HCT116 (cell line): Measurements from ENCODE around the gene OBSCN. TPM values are rescaled to one million over a fixed set of nuclear protein-coding genes. Genes with fewer than 3 reads are reported as not detected.

Experiments used
- ATAC-seq: fragments of 200-7000 bp; cut with Tn5 transposase; 2 replicates; pipeline ENCODE4 v1.9.1; 2020; ENCODE audit warnings: mild to moderate bottlenecking, moderate library complexity
- BruUV-seq: library from RNA; stranded (reverse); fragments of 400-500 nt; replicated peaks from 2 replicates; lab custom pipeline; 2021; lab: Mats Ljungman, UMichigan
- CTCF ChIA-PET: fragments of 300-600 bp; sonication (Branson Sonifier 250); formaldehyde crosslinking; loops from one replicate; lab custom pipeline; 2021; ENCODE audit warnings: antibody characterized with exemption; lab: Charles Lee
- POLR2A ChIA-PET: fragments of 300-600, 350-600 bp; sonication (Branson Sonifier 250); formaldehyde crosslinking; loops from one replicate; lab custom pipeline; 2021; ENCODE audit warnings: antibody characterized with exemption; lab: Charles Lee
- RAD21 ChIA-PET, 2 experiments: fragments of 300-600 bp; sonication (Branson Sonifier 250); formaldehyde crosslinking; loops; one replicate each; lab custom pipeline; 2023; ENCODE audit warnings: low total read pairs in 2 of 2; ENCODE audit not compliant: uncharacterized antibody in 2 of 2, unreplicated experiment in 2 of 2, low non-redundant PET in 1 of 2; lab: Charles Lee
- DNase-seq: peaks from one replicate; pipeline ENCODE4 v3.0.0-alpha.2; 2010; ENCODE audit warnings: low read depth, low spot score
- H2AFZ ChIP-seq: fragments of 200-600 bp; shearing (Covaris generic), sonication (generic); 2 replicates; pipeline ENCODE4 v1.6.1; 2017; ENCODE audit warnings: low read depth, mixed run types, mixed read lengths, antibody characterized with exemption, low read length; ENCODE audit not compliant: poor library complexity, severe bottlenecking
- H3K27ac ChIP-seq: 2 replicates; pipeline ENCODE4 v1.5.1; 2012; ENCODE audit warnings: low read depth, low read length
- H3K27me3 ChIP-seq: fragments of 200-600 bp; sonication (generic); 2 replicates; pipeline ENCODE4 v1.6.1; 2016; ENCODE audit warnings: mixed run types, low read length, mixed read lengths; ENCODE audit not compliant: insufficient read depth
- H3K36me3 ChIP-seq, 2 experiments: fragments of 200-500 bp in 1 of 2; fragments of 200-600 bp in 1 of 2; sonication (Bioruptor generic) in 1 of 2; sonication (generic) in 1 of 2; 2 replicates each; pipeline versions ENCODE4 v1.5.1 to v1.6.1; 2014 to 2016; ENCODE audit warnings: low read length in 2 of 2, inconsistent platforms in 1 of 2, mixed read lengths in 1 of 2, mixed run types in 1 of 2; ENCODE audit not compliant: insufficient read depth in 2 of 2, control insufficient read depth in 1 of 2
- H3K4me1 ChIP-seq, 2 experiments: fragments of 200-600 bp in 1 of 2; sonication (generic) in 1 of 2; 2 replicates each; pipeline versions ENCODE4 v1.5.1 to v1.6.1; 2012 to 2017; ENCODE audit warnings: low read length in 2 of 2, inconsistent platforms in 1 of 2, mild to moderate bottlenecking in 1 of 2, mixed read lengths in 1 of 2, mixed run types in 1 of 2, moderate library complexity in 1 of 2; ENCODE audit not compliant: insufficient read depth in 2 of 2, control insufficient read depth in 1 of 2
- H3K4me2 ChIP-seq: fragments of 200-600 bp; sonication (generic); 2 replicates; pipeline ENCODE4 v1.6.1; 2017; ENCODE audit warnings: mixed run types, low read length, mixed read lengths
- H3K4me3 ChIP-seq, 2 experiments: fragments of 200-600 bp in 1 of 2; sonication (generic) in 1 of 2; replicated peaks in 1 of 2; 2 replicates each; pipeline ENCODE4 v1.5.1; 2011 to 2016; ENCODE audit warnings: low read length in 2 of 2, control low read depth in 1 of 2, low read depth in 1 of 2, mild to moderate bottlenecking in 1 of 2, mixed read lengths in 1 of 2, mixed run types in 1 of 2
- H3K79me2 ChIP-seq: fragments of 200-600 bp; sonication (generic); 2 replicates; pipeline ENCODE4 v1.6.1; 2017; ENCODE audit warnings: mild to moderate bottlenecking, mixed run types, low read length, moderate library complexity, mixed read lengths; ENCODE audit not compliant: insufficient read depth
- H3K9ac ChIP-seq: fragments of 200-600 bp; sonication (generic); 2 replicates; pipeline ENCODE4 v1.6.1; 2016; ENCODE audit warnings: low read length, mixed read lengths
- H3K9me2 ChIP-seq: fragments of 200-600 bp; sonication (generic), shearing (Covaris generic); 2 replicates; pipeline ENCODE4 v1.6.1; 2017; ENCODE audit warnings: mixed run types, mild to moderate bottlenecking, moderate library complexity; ENCODE audit not compliant: insufficient read depth
- H3K9me3 ChIP-seq, 2 experiments: fragments of 200-500 bp in 1 of 2; fragments of 200-600 bp in 1 of 2; sonication (Bioruptor generic) in 1 of 2; sonication (generic) in 1 of 2; 2 replicates each; pipeline ENCODE4 v1.6.1; 2014 to 2017; ENCODE audit warnings: low read length in 2 of 2, mixed read lengths in 2 of 2, inconsistent platforms in 1 of 2, low read depth in 1 of 2, mild to moderate bottlenecking in 1 of 2, mixed run types in 1 of 2, moderate library complexity in 1 of 2; ENCODE audit not compliant: control insufficient read depth in 1 of 2, insufficient read depth in 1 of 2
- H4K20me1 ChIP-seq: fragments of 200-600 bp; sonication (generic), shearing (Covaris generic); 2 replicates; pipeline ENCODE4 v1.6.1; 2017; ENCODE audit warnings: mixed run types, mild to moderate bottlenecking, moderate library complexity; ENCODE audit not compliant: insufficient read depth
- ELF1 ChIP-seq: IDR thresholded peaks from 2 replicates; pipeline ENCODE4 v1.6.1; 2012; ENCODE audit warnings: low read depth, borderline replicate concordance
- EZH2phosphoT487 ChIP-seq: fragments of 200-600 bp; IDR thresholded peaks from 2 replicates; pipeline ENCODE4 v1.6.1; 2018; ENCODE audit warnings: antibody characterized with exemption, borderline replicate concordance
- JUND ChIP-seq: IDR thresholded peaks from 2 replicates; pipeline ENCODE4 v1.6.1; 2012
- POLR2AphosphoS5 ChIP-seq: IDR thresholded peaks from 2 replicates; pipeline ENCODE4 v1.6.1; 2011; ENCODE audit warnings: mild to moderate bottlenecking, low read depth, low read length, moderate library complexity
- SIN3A ChIP-seq: IDR thresholded peaks from 2 replicates; pipeline ENCODE4 v1.6.1; 2012; ENCODE audit warnings: low read depth
- SRF ChIP-seq: IDR thresholded peaks from 2 replicates; pipeline ENCODE4 v1.6.1; 2012; ENCODE audit warnings: low read depth
- YY1 ChIP-seq: IDR thresholded peaks from 2 replicates; pipeline ENCODE4 v1.6.1; 2011; ENCODE audit warnings: low read length, low read depth, moderate library complexity, mild to moderate bottlenecking; ENCODE audit not compliant: insufficient replicate concordance; ENCODE audit errors: extremely low read depth
- intact Hi-C: fragments of 100-400 bp; cut with micrococcal nuclease; formaldehyde crosslinking; loops from 2 replicates; pipeline ENCODE4 v1.10.0; 2022
- total RNA-seq: library from RNA; stranded (reverse); gene quantifications from one replicate; pipeline ENCODE4 v1.2.1, GENCODE V29; 2021; ENCODE audit not compliant: unreplicated experiment
- TF ChIP-seq, protein P1 (sequence below): IDR thresholded peaks from 2 replicates; pipeline ENCODE4 v1.6.1; 2012; ENCODE audit warnings: low read depth
- TF ChIP-seq, protein P2 (sequence below), 3 experiments: fragments of 200-600 bp in 1 of 3; sonication (generic) in 1 of 3; IDR thresholded peaks in 2 of 3; conservative IDR thresholded peaks in 1 of 3; 2 replicates each; pipeline ENCODE4 v1.5.1; 2012 to 2017; ENCODE audit warnings: low read depth in 2 of 3, low read length in 2 of 3, antibody characterized with exemption in 1 of 3, borderline replicate concordance in 1 of 3, control low read depth in 1 of 3, mild to moderate bottlenecking in 1 of 3, mixed read lengths in 1 of 3, mixed run types in 1 of 3, moderate library complexity in 1 of 3; ENCODE audit not compliant: insufficient read depth in 1 of 3
- TF ChIP-seq, protein P3 (sequence below): IDR thresholded peaks from 2 replicates; pipeline ENCODE4 v1.6.1; 2011; ENCODE audit warnings: mild to moderate bottlenecking, low read length, moderate library complexity; ENCODE audit not compliant: insufficient replicate concordance; ENCODE audit errors: extremely low read depth

OBSCN gene
- total RNA-seq, 1 experiment from 2014 or later: 16.6 TPM

DNA sequence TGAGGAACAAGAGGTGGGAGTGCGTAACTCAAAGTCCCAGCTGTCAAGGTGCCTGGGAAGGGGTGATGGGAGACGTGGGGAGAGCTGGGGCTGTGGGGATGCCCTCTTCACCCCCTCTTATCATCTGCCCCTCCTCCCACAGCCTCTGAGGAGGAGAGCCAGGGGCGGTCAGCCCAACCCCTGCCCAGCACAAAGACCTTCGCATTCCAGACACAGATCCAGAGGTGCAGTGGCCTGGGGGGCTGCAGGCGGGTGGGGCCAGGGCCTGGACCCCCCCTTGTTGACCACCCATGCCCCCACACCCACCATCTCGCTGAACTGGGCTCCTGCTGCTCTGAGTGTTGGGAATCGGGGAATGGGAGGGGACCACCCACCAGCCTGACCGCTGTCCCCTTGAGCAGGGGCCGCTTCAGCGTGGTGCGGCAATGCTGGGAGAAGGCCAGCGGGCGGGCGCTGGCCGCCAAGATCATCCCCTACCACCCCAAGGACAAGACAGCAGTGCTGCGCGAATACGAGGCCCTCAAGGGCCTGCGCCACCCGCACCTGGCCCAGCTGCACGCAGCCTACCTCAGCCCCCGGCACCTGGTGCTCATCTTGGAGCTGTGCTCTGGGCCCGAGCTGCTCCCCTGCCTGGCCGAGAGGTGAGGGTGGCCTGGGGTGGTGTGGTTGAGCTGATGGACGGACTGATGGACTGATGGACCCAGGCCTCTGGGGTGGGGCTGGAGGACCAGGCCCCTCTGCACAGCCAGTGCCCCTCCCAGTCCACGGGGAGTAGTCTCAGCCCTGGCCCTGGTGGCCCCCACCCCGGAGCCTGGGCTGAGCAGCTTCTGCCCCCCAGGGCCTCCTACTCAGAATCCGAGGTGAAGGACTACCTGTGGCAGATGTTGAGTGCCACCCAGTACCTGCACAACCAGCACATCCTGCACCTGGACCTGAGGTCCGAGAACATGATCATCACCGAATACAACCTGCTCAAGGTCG, 169.1 kb downstream of the OBSCN start:
- no peaks in the 10 kb centered on the region for H4K20me1 ChIP-seq
- H3K27ac ChIP-seq: peak overlapping the region; percentile 63; the same call in 1 of the 2 replicates
- peak overlapping the region in 1 of 2 experiments; percentile 58; a peak in 1 of 4 replicates for H3K4me3 ChIP-seq
- H3K4me2 ChIP-seq: peak overlapping the region; percentile 93
- no peaks in the 10 kb centered on the region for H3K36me3 ChIP-seq
- no peak overlapping the region for H2AFZ ChIP-seq
- ChIA-PET CTCF (no interaction called here), POLR2A (no interaction called here)
- peak overlapping the region; percentile 71; the same call in 1 of the 2 replicates for H3K9ac ChIP-seq
- H3K79me2 ChIP-seq: no peaks in the 10 kb centered on the region
- no peak for DNase-seq
- no peaks in the 10 kb centered on the region for H3K27me3 ChIP-seq
- BruUV-seq: no TSS peak
- H3K9me2 ChIP-seq: no peaks in the 10 kb centered on the region
- TF ChIP-seq SRF (no peak), EZH2phosphoT487 (no peak), ELF1 (no peak), JUND (no peak), SIN3A (no peak), POLR2AphosphoS5 (no peak), YY1 (no peak)
- TF ChIP-seq, protein P1, sequence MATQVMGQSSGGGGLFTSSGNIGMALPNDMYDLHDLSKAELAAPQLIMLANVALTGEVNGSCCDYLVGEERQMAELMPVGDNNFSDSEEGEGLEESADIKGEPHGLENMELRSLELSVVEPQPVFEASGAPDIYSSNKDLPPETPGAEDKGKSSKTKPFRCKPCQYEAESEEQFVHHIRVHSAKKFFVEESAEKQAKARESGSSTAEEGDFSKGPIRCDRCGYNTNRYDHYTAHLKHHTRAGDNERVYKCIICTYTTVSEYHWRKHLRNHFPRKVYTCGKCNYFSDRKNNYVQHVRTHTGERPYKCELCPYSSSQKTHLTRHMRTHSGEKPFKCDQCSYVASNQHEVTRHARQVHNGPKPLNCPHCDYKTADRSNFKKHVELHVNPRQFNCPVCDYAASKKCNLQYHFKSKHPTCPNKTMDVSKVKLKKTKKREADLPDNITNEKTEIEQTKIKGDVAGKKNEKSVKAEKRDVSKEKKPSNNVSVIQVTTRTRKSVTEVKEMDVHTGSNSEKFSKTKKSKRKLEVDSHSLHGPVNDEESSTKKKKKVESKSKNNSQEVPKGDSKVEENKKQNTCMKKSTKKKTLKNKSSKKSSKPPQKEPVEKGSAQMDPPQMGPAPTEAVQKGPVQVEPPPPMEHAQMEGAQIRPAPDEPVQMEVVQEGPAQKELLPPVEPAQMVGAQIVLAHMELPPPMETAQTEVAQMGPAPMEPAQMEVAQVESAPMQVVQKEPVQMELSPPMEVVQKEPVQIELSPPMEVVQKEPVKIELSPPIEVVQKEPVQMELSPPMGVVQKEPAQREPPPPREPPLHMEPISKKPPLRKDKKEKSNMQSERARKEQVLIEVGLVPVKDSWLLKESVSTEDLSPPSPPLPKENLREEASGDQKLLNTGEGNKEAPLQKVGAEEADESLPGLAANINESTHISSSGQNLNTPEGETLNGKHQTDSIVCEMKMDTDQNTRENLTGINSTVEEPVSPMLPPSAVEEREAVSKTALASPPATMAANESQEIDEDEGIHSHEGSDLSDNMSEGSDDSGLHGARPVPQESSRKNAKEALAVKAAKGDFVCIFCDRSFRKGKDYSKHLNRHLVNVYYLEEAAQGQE: no peak
- TF ChIP-seq, protein P2, sequence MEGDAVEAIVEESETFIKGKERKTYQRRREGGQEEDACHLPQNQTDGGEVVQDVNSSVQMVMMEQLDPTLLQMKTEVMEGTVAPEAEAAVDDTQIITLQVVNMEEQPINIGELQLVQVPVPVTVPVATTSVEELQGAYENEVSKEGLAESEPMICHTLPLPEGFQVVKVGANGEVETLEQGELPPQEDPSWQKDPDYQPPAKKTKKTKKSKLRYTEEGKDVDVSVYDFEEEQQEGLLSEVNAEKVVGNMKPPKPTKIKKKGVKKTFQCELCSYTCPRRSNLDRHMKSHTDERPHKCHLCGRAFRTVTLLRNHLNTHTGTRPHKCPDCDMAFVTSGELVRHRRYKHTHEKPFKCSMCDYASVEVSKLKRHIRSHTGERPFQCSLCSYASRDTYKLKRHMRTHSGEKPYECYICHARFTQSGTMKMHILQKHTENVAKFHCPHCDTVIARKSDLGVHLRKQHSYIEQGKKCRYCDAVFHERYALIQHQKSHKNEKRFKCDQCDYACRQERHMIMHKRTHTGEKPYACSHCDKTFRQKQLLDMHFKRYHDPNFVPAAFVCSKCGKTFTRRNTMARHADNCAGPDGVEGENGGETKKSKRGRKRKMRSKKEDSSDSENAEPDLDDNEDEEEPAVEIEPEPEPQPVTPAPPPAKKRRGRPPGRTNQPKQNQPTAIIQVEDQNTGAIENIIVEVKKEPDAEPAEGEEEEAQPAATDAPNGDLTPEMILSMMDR (IDR thresholded peaks at IDR 0.05 in 2 of 3, conservative IDR thresholded peaks at IDR 0.05 in 1 of 3; ENCODE audit: borderline replicate concordance in 1 of 3, insufficient read depth in 1 of 3, low read depth in 2 of 3, low read length in 2 of 3): no peak
- TF ChIP-seq, protein P3, sequence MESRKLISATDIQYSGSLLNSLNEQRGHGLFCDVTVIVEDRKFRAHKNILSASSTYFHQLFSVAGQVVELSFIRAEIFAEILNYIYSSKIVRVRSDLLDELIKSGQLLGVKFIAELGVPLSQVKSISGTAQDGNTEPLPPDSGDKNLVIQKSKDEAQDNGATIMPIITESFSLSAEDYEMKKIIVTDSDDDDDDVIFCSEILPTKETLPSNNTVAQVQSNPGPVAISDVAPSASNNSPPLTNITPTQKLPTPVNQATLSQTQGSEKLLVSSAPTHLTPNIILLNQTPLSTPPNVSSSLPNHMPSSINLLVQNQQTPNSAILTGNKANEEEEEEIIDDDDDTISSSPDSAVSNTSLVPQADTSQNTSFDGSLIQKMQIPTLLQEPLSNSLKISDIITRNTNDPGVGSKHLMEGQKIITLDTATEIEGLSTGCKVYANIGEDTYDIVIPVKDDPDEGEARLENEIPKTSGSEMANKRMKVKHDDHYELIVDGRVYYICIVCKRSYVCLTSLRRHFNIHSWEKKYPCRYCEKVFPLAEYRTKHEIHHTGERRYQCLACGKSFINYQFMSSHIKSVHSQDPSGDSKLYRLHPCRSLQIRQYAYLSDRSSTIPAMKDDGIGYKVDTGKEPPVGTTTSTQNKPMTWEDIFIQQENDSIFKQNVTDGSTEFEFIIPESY: no peak
- TF ChIP-seq, all 23 proteins: peak for 0
- RAD21 ChIA-PET: no interaction called here
- ATAC-seq: no peak
- Histone ChIP-seq H3K4me1 (peaks cover 5 to 26% of the 10 kb centered on the region in 2 experiments), H3K9me3 (no peaks in the 10 kb centered on the region)
- intact Hi-C loops: no loop called here
